Measurements from ENCODE around the gene FRMPD2. TPM values are rescaled to one million over a fixed set of nuclear protein-coding genes. Genes with fewer than 3 reads are reported as not detected.

FRMPD2 gene
- 0.03 TPM for polyA plus RNA-seq (2013, experiment 1 of 2)
- polyA plus RNA-seq (2013, experiment 2 of 2): not detected

- H4K91ac ChIP-seq (ENCODE audit: low read length): peak within 1 kb of the TSS; percentile 39
- no peaks in the 10 kb centered on the region for H3K9me3 ChIP-seq (ENCODE audit: control insufficient read depth, low read length)
- no peaks in the 10 kb centered on the region for H3K4me1 ChIP-seq (ENCODE audit: control insufficient read depth, insufficient read depth, low read depth, low read length)
- no peaks in the 10 kb centered on the region for H3K36me3 ChIP-seq (ENCODE audit: control insufficient read depth in 1 of 2, insufficient read depth in 2 of 2, low read depth in 1 of 2, low read length in 2 of 2)
- no peaks in the 10 kb centered on the region for H3K79me1 ChIP-seq (replicated peaks; ENCODE audit: low read length, poor library complexity, severe bottlenecking)
- H3K23ac ChIP-seq (ENCODE audit: low read length in 2 of 2): no peak within 1 kb of the TSS
- H3K9ac ChIP-seq (ENCODE audit: low read length): no peak within 1 kb of the TSS
- no peak within 1 kb of the TSS for H3K4me2 ChIP-seq (ENCODE audit: low read length, poor library complexity, severe bottlenecking)
- H3K18ac ChIP-seq (ENCODE audit: low read depth in 1 of 2, low read length in 2 of 2): no peak within 1 kb of the TSS
- no peak within 1 kb of the TSS for H3K27ac ChIP-seq (ENCODE audit: low read length, poor library complexity, severe bottlenecking)
- H2AFZ ChIP-seq (ENCODE audit: low read depth, low read length): no peak within 1 kb of the TSS
- peaks cover 24 to 55% of the 10 kb centered on the region in 2 experiments for H3K27me3 ChIP-seq (ENCODE audit: control insufficient read depth in 1 of 2, insufficient read depth in 1 of 2, low read length in 2 of 2)
- no peak within 1 kb of the TSS for H4K8ac ChIP-seq (ENCODE audit: low read length)
- no peak within 1 kb of the TSS for H3K4ac ChIP-seq (ENCODE audit: low read depth in 1 of 2, low read length in 2 of 2)
- no peak within 1 kb of the TSS for H3K4me3 ChIP-seq (ENCODE audit: insufficient read depth in 1 of 2, low read depth in 1 of 2, low read length in 2 of 2)
- H2AK5ac ChIP-seq (ENCODE audit: low read length, severe bottlenecking): no peak within 1 kb of the TSS
- H2BK5ac ChIP-seq (ENCODE audit: low read depth, low read length, poor library complexity, severe bottlenecking): no peak within 1 kb of the TSS
- no peak within 1 kb of the TSS for H2BK12ac ChIP-seq (ENCODE audit: low read length in 2 of 2)
- no peak within 1 kb of the TSS for H3K14ac ChIP-seq (ENCODE audit: low read length in 2 of 2)
- no peak for DNase-seq
- H2BK15ac ChIP-seq (ENCODE audit: low read depth, poor library complexity, severe bottlenecking): no peak within 1 kb of the TSS
- H2BK120ac ChIP-seq (ENCODE audit: low read depth, low read length): no peak within 1 kb of the TSS
- 26% methylated on average over 8 of the region's 8 CpGs for WGBS
Measured at GRCh38 chr10:48274636-48275035, at the start of gene FRMPD2. Gene FRMPD2 (minus strand): TSS chr10:48274696. CDS start chr10:48274567, 129 bp downstream.

- no peak for DNase-seq
- Histone ChIP-seq H2AFZ (ENCODE audit: low read depth, low read length) (no peak overlapping the region), H3K4ac (ENCODE audit: low read depth in 1 of 2, low read length in 2 of 2) (no peak overlapping the region), H2BK120ac (ENCODE audit: low read depth, low read length) (no peak overlapping the region), H3K9me3 (ENCODE audit: control insufficient read depth, low read length) (no peaks in the 10 kb centered on the region), H3K36me3 (ENCODE audit: control insufficient read depth in 1 of 2, insufficient read depth in 2 of 2, low read depth in 1 of 2, low read length in 2 of 2) (no peaks in the 10 kb centered on the region), H2AK5ac (ENCODE audit: low read length, severe bottlenecking) (no peak overlapping the region), H3K4me3 (ENCODE audit: insufficient read depth in 1 of 2, low read depth in 1 of 2, low read length in 2 of 2) (no peak overlapping the region), H4K8ac (ENCODE audit: low read length) (no peak overlapping the region), H2BK5ac (ENCODE audit: low read depth, low read length, poor library complexity, severe bottlenecking) (no peak overlapping the region), H3K4me1 (ENCODE audit: control insufficient read depth, insufficient read depth, low read depth, low read length) (no peaks in the 10 kb centered on the region), H3K14ac (ENCODE audit: low read length in 2 of 2) (no peak overlapping the region), H3K4me2 (ENCODE audit: low read length, poor library complexity, severe bottlenecking) (no peak overlapping the region), H3K79me1 (replicated peaks; ENCODE audit: low read length, poor library complexity, severe bottlenecking) (peaks cover 15% of the 10 kb centered on the region), H3K23ac (ENCODE audit: low read length in 2 of 2) (no peak overlapping the region), H4K91ac (ENCODE audit: low read length) (no peak overlapping the region), H3K18ac (ENCODE audit: low read depth in 1 of 2, low read length in 2 of 2) (no peak overlapping the region), H3K27ac (ENCODE audit: low read length, poor library complexity, severe bottlenecking) (no peak overlapping the region), H2BK12ac (ENCODE audit: low read length in 2 of 2) (no peak overlapping the region), H3K9ac (ENCODE audit: low read length) (no peak overlapping the region), H2BK15ac (ENCODE audit: low read depth, poor library complexity, severe bottlenecking) (no peak overlapping the region), H3K27me3 (ENCODE audit: control insufficient read depth in 1 of 2, insufficient read depth in 1 of 2, low read length in 2 of 2) (no peaks in the 10 kb centered on the region)
- 91% methylated on average over 2 of the region's 3 CpGs for WGBS
Measured at GRCh38 chr10:48322017-48322416, 47.5 kb upstream of the FRMPD2 start.

GRCh38 chr10:48317321-48317990, 43.0 kb upstream of the FRMPD2 start:
- Histone ChIP-seq H3K18ac (ENCODE audit: low read depth in 1 of 2, low read length in 2 of 2) (no peak overlapping the region), H3K9me3 (ENCODE audit: control insufficient read depth, low read length) (no peaks in the 10 kb centered on the region), H3K4me3 (ENCODE audit: insufficient read depth in 1 of 2, low read depth in 1 of 2, low read length in 2 of 2) (no peak overlapping the region), H3K9ac (ENCODE audit: low read length) (no peak overlapping the region), H3K36me3 (ENCODE audit: control insufficient read depth in 1 of 2, insufficient read depth in 2 of 2, low read depth in 1 of 2, low read length in 2 of 2) (no peaks in the 10 kb centered on the region), H4K91ac (ENCODE audit: low read length) (no peak overlapping the region), H3K79me1 (replicated peaks; ENCODE audit: low read length, poor library complexity, severe bottlenecking) (peaks cover 18% of the 10 kb centered on the region), H2BK120ac (ENCODE audit: low read depth, low read length) (no peak overlapping the region), H3K4me1 (ENCODE audit: control insufficient read depth, insufficient read depth, low read depth, low read length) (no peaks in the 10 kb centered on the region), H3K27ac (ENCODE audit: low read length, poor library complexity, severe bottlenecking) (no peak overlapping the region), H2AFZ (ENCODE audit: low read depth, low read length) (no peak overlapping the region), H2AK5ac (ENCODE audit: low read length, severe bottlenecking) (no peak overlapping the region), H2BK15ac (ENCODE audit: low read depth, poor library complexity, severe bottlenecking) (no peak overlapping the region), H3K4me2 (ENCODE audit: low read length, poor library complexity, severe bottlenecking) (no peak overlapping the region), H3K14ac (ENCODE audit: low read length in 2 of 2) (no peak overlapping the region), H2BK5ac (ENCODE audit: low read depth, low read length, poor library complexity, severe bottlenecking) (no peak overlapping the region), H3K4ac (ENCODE audit: low read depth in 1 of 2, low read length in 2 of 2) (no peak overlapping the region), H2BK12ac (ENCODE audit: low read length in 2 of 2) (no peak overlapping the region), H3K23ac (ENCODE audit: low read length in 2 of 2) (no peak overlapping the region), H3K27me3 (ENCODE audit: control insufficient read depth in 1 of 2, insufficient read depth in 1 of 2, low read length in 2 of 2) (no peaks in the 10 kb centered on the region), H4K8ac (ENCODE audit: low read length) (no peak overlapping the region)
- DNase-seq: no peak
- 77% methylated on average over 8 of the region's 8 CpGs for WGBS

- Histone ChIP-seq H3K79me1 (replicated peaks; ENCODE audit: low read length, poor library complexity, severe bottlenecking) (peaks cover 15% of the 10 kb centered on the region), H2BK5ac (ENCODE audit: low read depth, low read length, poor library complexity, severe bottlenecking) (no peak overlapping the region), H3K4me3 (ENCODE audit: insufficient read depth in 1 of 2, low read depth in 1 of 2, low read length in 2 of 2) (no peak overlapping the region), H3K9me3 (ENCODE audit: control insufficient read depth, low read length) (no peaks in the 10 kb centered on the region), H3K36me3 (ENCODE audit: control insufficient read depth in 1 of 2, insufficient read depth in 2 of 2, low read depth in 1 of 2, low read length in 2 of 2) (no peaks in the 10 kb centered on the region), H3K4me2 (ENCODE audit: low read length, poor library complexity, severe bottlenecking) (no peak overlapping the region), H3K27ac (ENCODE audit: low read length, poor library complexity, severe bottlenecking) (no peak overlapping the region), H3K9ac (ENCODE audit: low read length) (no peak overlapping the region), H2AK5ac (ENCODE audit: low read length, severe bottlenecking) (no peak overlapping the region), H2BK15ac (ENCODE audit: low read depth, poor library complexity, severe bottlenecking) (no peak overlapping the region), H4K91ac (ENCODE audit: low read length) (no peak overlapping the region), H3K14ac (ENCODE audit: low read length in 2 of 2) (no peak overlapping the region), H3K4ac (ENCODE audit: low read depth in 1 of 2, low read length in 2 of 2) (no peak overlapping the region), H3K23ac (ENCODE audit: low read length in 2 of 2) (no peak overlapping the region), H2BK120ac (ENCODE audit: low read depth, low read length) (no peak overlapping the region), H4K8ac (ENCODE audit: low read length) (no peak overlapping the region), H2BK12ac (ENCODE audit: low read length in 2 of 2) (no peak overlapping the region), H3K27me3 (ENCODE audit: control insufficient read depth in 1 of 2, insufficient read depth in 1 of 2, low read length in 2 of 2) (no peaks in the 10 kb centered on the region), H3K18ac (ENCODE audit: low read depth in 1 of 2, low read length in 2 of 2) (no peak overlapping the region), H3K4me1 (ENCODE audit: control insufficient read depth, insufficient read depth, low read depth, low read length) (no peaks in the 10 kb centered on the region), H2AFZ (ENCODE audit: low read depth, low read length) (no peak overlapping the region)
- no peak for DNase-seq
- 96% methylated on average over 4 of the region's 4 CpGs for WGBS
Measured at GRCh38 chr10:48316236-48316635, 41.7 kb upstream of the FRMPD2 start.
